Activated CD8-positive, alpha-beta memory T cell treated with anti-CD3 and anti-CD28 coated beads, Interleukin-2, amount 50 U/mL, for 24 hours (primary cell): ENCODE results near the gene LHFPL6.
"Not testable (repeated sequence)": the region's sequence is repeated elsewhere in the genome, so short reads cannot be mapped to it uniquely, and the experiment has no call there.

Source experiments
- DNase-seq: peaks from one replicate; pipeline ENCODE4 v3.0.0-alpha.2; 2020; ENCODE audit errors: extremely low read depth

LHFPL6 gene

GRCh38 chr13:39347926-39348901 lies 254.8 kb downstream of the LHFPL6 start:
- no peak for DNase-seq

GRCh38 chr13:39345982-39346381 lies 257.0 kb downstream of the LHFPL6 start:
- no peak for DNase-seq

GRCh38 chr13:39341251-39341650 lies 261.7 kb downstream of the LHFPL6 start:
- no peak for DNase-seq

- DNase-seq: not testable (repeated sequence)
These were observed 264.9 kb downstream of the LHFPL6 start for GRCh38 chr13:39338114-39338513.

GRCh38 chr13:39336937-39337336 lies 266.1 kb downstream of the LHFPL6 start:
- no peak for DNase-seq

- DNase-seq: no peak
These were observed 266.8 kb downstream of the LHFPL6 start for GRCh38 chr13:39336207-39336606.

- no peak for DNase-seq
These were observed 267.3 kb downstream of the LHFPL6 start for GRCh38 chr13:39335721-39336120.

- no peak for DNase-seq
These were observed 272.5 kb downstream of the LHFPL6 start for GRCh38 chr13:39330504-39330903.

- no peak for DNase-seq
These were observed 273.8 kb downstream of the LHFPL6 start for GRCh38 chr13:39329182-39329639.

GRCh38 chr13:39327172-39327479 lies 275.9 kb downstream of the LHFPL6 start:
- no peak for DNase-seq

GRCh38 chr13:39326469-39327171 lies 276.4 kb downstream of the LHFPL6 start:
- no peak for DNase-seq

GRCh38 chr13:39324806-39325311 lies 278.1 kb downstream of the LHFPL6 start:
- no peak for DNase-seq

- DNase-seq: no peak
These were observed 280.0 kb downstream of the LHFPL6 start for GRCh38 chr13:39322836-39323585.

- no peak for DNase-seq
These were observed 281.4 kb downstream of the LHFPL6 start for GRCh38 chr13:39321574-39321973.

GRCh38 chr13:39318161-39318560 lies 284.8 kb downstream of the LHFPL6 start:
- no peak for DNase-seq

GRCh38 chr13:39317291-39317690 lies 285.7 kb downstream of the LHFPL6 start:
- no peak for DNase-seq

- DNase-seq: no peak
These were observed 287.2 kb downstream of the LHFPL6 start for GRCh38 chr13:39315796-39316195.

GRCh38 chr13:39313721-39314120 lies 289.3 kb downstream of the LHFPL6 start:
- DNase-seq: no peak

- no peak for DNase-seq
These were observed 290.4 kb downstream of the LHFPL6 start for GRCh38 chr13:39312596-39312995.

- DNase-seq: no peak
These were observed 291.4 kb downstream of the LHFPL6 start for GRCh38 chr13:39311619-39312018.

- no peak for DNase-seq
These were observed 292.0 kb downstream of the LHFPL6 start for GRCh38 chr13:39310961-39311360.
